Brain pericyte (primary cell): ENCODE data around the gene NMT2.

Source experiments
- DNase-seq: peaks from one replicate; pipeline ENCODE4 v3.0.0-alpha.2; 2012; ENCODE audit warnings: low read depth, low spot score

The NMT2 gene

DNA sequence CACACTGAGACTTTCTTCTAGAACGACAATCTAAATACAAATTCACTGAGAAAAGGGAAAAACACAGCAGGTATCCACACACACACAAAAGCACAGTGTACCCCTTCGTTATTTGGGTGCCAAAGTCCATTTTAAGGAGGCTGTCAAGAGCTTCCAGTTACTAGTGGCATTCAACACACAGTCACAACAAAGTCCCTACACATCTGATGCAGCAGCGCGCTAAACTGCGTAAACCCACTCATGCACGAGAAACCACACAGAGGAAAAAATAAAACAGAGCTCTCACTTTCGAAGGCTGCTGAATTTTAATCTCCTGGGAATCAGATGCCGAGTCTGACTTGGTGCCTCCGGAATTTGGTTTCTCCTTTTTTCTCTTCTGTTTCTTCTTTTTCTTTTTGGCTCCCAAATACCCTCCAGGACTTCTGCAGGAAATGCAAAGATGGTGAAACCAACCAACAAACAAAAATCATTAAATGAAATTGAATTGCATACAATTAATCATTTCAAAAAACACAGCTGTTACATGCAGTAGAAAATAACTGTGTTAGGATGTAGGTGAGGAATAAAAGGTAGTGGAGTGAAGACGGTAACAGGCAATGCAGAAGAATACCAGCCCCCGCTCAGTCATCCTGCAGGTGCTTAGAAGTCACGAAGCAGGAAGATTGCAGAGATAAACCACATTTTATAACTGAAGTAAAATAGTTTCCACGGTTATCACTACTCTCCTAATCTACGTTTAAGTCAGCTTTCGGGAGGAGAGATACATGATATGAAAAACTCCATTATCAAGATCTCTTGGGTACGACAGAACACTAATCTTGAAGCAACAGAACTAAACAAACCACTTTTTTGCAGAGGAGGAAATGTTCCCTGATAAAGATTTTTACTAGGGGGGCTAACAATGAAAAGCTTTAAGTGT, 27.1 kb downstream of the NMT2 start:
- no peak for DNase-seq

DNA sequence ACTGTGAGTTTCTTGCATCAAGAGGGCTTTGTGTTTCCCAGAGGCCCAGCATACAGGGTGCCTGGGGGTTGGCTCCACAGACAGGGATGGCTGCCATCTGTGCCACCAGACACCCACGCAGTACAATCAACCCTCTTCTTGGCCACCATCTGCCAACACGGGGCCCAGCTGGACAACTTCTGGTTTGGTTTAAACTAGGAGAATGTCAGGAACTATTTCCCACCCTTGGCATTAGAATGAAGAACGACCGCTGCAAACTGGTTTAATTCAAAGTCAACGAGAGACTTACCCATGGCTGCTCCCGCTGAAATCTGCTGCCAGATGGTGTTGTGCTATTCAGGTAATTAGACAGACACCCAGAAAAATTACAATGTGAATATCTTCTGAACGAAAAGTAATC, 27.8 kb downstream of the NMT2 start:
- DNase-seq, result no peak

DNA sequence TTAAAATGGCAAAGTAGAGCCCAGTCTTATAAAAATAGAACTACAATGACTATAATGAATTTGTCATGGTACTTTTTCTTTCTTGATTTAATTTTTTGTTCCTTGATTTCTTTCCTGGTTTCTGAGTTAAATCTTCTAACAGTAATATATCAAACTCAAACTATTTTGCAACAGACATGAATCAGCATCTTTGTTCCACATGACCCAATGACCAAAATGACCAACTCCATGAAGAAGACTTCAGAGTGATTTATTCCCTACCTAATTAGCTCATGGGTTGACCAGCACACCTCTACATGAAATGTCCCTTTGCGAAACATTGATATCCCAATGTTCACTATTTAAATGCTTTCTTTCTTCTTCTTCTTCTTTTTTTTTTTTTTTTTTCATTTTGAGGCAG, 30.9 kb downstream of the NMT2 start:
- DNase-seq, result no peak

DNA sequence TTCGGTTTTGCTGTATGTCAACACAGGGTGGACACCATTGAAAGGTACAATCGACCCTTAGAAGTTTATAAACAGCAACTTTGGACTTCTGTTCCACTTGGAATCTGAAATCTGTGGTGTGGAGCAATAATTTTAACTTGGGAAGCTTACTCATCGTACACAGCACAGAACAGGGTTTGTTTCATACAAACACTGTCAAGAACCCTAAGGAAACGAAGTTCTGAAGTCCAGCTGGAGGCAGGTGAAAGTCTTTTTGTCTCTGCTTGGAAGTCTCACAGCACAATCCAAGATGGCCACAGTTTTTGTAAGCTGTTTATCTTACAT, 31.5 kb downstream of the NMT2 start:
- no peak for DNase-seq

DNA sequence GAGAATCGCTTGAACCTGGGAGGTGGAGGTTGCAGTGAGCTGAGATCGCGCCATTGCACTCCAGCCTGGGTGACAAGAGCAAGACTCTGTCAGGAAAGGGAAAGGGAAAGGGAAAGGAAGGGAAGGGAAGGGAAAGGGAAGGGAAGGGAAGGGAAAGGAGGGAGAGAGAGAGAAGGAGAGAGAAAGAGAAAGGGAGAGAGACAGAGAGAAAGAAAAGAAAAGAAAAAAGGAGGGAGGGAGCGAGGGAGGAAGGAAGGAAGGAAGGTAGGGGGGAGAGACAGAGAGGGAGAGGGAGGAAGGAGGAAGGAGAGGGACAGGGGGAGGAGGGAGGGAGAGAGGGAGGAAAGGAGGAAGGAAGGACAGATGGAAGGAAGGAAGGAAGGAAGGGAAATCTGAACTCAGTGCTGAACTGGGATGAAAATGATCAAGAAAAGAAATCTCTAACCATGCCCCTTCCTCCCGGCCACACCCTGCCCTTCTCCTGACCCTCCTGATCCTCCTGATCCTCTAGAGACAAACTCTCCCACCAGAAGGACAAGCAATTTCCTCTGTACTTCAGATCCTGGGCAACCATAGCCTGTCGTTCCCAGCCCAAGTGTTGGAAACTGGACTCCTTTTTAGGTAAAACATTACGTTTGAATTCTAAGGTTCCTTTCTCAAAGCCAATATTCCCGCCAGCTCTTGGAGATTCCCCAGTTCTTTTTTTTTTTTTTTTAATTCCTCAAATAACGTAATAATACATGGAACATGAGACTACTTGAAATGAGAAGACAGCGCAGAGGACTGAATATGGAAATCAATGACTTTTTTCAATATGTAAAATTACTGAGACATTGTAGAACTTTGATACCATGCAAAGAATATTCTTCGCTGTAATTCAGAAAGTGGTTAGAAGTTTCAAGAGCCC, 32.1 kb downstream of the NMT2 start:
- DNase-seq, result no peak

DNA sequence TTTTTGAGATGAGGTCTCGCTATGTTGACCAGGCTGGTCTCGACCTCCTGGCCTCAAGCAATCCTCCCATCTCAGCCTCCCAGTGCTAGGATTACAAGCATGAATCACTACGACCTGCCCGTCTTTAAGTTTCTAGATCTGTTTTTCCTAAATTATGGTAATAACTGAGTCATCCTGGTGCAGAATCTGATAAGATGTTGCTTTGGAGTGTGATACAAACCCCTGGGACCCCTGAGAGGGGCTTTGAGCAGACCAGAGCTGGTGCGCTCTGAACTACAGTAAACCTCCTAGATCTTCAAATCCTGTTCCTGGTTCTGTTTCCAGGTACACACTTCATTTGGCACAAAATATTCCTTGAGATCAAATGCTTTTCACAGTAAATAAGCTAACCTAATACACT, 37.2 kb downstream of the NMT2 start:
- DNase-seq, result no peak

DNA sequence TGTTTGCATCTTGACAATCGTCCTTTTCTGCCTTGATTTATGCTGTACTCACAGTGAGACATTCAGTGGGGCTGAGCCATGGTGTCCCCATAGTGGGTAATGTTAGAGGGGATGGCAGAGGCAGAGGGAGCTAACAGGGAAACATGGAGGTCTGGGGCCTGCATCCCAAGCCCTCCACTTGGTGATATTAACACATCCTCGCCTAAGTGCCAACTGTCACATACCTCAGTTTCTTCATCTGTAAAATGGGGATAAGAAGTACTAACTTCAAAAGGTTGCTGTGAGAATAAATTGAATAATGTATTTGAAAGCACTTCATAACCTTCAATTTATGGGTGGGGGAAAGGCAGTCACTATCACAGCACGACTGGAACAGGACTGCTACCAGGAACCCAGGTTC, 43.6 kb downstream of the NMT2 start:
- DNase-seq, result no peak

DNA sequence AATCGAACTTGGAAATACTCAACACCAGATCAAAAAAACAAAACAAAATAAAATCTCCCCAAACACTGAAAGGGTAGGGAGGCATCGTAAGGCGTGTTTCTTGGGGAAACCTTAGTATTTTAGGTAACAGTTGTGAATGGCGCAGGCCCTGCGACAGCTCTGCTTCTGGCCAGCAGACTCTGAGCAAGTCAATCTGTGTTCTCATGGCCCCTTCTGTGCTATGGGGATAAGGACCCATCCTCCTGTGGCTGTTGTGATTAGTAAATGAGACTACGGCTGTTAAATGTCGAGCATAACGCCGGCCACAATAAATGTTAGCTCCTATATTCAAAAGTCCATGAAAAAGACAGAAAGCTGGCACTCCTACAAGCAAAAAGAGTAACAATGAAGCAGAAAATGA, 44.3 kb downstream of the NMT2 start:
- DNase-seq, result no peak

DNA sequence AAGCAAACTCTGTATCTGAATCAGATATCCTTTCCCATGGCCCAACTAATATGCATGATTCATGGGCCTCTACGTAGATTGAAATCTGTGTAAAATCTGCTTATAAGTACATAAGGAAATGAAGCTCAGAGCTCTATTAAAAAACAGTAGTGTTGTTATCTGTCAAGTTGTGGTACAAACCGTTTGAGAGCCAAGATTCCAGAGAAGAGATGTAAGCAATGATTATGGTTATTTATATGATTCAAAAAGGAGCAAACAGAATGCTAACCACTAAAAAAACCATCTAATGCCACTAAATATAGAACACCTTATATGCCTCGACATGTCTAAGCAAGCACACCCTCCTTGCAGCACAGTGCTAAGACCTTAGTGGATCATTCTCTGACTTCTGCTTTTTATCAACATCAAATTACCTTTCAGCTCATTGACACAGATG, 44.7 kb downstream of the NMT2 start:
- no peak for DNase-seq

DNA sequence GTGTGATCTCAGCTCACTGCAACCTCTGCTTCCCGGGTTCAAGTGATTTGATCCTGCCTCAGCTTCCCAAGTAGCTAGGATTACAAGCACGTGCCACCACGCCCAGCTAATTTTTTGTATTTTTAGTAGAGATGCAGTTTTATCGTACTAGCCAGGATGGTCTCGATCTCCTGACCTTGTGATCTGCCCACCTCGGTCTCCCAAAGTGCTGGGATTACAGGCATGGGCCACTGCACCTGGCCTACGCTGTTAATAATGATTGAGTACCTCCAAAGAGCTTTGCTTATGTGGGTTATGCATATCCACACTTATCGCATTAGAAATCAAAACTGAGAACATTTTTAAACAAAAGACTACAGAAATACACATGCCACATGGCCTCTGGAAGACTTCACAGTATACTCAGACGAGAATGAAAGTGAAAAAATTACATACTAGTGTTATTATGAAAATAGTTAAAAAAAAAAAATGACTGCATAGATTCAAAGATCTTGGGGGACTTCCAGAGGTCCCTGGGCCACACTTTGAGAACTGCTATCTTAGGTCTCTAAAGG, 45.9 kb downstream of the NMT2 start:
- DNase-seq, result no peak

DNA sequence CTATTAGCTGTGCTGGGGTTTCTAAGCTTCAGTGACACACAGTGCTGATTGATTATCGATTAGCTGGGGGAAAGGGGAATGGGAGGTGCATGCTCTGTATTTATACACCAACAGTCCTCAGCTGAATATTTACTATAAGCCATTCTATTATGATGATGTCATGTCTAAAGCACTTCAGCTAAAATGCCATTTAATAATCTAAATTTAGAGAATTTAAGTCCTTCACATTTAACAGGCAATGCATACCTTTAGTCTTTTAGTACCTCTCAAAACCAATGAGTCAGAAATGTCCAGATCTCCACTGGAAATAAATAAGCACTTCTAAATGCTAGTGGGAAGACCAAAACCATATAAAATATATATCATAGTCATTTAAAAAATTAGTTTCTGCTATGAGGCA, 46.8 kb downstream of the NMT2 start:
- no peak for DNase-seq

DNA sequence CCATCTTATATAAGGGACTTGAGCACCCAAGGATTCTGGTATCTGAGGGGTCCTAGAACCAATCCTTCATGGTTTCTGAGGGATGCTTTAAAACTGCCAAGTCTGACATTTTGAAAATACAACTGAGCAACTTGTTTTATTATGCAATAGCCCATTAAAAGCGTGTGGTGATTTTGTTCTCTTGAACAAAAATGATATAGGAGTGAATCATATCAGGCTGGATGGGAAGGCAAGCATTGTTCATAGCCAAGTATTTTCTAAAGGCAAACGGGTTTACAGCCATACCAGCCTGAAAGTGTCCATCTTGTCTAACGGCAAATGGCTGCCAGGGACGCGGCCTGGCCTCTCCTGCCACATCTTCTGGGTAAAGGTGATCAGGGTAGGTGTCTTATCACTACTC, 48.0 kb downstream of the NMT2 start:
- no peak for DNase-seq

DNA sequence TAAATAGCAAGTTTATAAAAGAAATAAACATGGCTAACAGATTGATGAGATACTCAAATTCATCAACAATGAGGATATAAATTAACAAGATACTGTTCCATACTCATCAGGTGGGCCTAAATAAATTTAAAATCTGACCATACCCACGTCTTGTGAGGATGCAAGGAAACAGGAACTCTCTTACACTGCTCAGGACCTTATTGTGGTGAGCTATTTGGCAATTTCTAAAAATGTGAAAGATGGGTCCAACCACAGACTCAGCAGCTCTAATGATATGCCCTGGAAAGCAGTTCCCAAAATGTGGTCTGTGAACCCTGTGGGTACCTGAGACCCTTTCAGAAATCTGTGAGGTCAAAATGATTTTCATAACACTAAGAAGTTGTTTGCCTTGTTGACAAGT, 49.9 kb downstream of the NMT2 start:
- DNase-seq, result no peak

DNA sequence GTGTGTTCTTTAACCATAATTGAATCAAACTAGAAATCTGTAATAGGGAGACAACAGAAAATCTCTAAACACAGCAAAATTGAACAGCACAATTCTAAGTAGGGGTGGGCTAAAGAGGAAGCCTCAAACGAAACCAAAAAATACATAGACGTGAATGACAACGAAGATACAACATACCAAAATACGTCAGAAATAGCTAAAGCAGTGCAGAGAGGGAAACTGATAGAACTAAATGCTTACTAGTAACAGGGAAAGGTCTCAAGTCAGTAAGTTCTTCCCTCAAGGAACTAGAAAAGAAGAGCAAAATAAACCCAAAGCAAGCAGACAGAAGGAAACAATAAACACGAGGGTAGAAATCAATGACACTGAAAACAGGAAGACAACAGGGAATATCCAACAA, 52.3 kb downstream of the NMT2 start:
- no peak for DNase-seq

DNA sequence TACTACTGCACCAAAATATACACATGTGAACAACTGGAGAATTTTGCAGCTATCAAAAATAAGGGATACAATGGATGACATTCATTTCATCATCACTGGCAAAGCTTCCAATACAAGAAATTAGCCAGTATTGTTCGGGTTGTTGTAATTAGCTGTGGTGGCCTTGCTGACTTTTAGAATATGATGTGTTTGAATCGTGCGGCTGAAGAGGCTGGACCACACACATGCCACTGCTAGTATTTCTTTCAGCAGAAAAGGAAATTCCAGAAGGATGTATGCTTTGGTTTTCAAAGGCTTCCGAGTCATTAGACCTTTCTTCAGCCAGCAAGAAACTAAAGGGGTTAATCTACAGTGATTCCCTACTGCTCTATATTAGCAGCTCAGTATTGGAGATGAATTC, 54.7 kb downstream of the NMT2 start:
- no peak for DNase-seq

DNA sequence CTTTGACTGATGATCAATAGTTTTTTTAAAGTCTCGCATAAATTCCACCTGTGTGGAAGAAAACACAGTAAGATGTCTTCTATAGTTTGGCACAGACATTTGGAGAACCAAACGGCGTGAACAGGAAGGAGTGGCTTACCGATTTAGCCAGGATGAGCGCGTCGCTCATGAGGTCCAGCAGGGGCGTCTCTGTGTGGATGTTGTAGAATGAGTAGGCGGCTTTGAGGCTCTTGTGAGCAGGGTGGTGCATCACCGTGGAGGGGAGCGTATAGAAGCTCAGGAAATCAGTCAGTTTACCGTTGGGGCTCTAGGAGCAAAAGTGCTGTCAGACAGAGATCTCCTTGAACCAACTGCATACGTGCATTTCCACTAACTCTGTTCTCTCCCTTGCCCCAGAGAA, 55.8 kb downstream of the NMT2 start:
- no peak for DNase-seq

DNA sequence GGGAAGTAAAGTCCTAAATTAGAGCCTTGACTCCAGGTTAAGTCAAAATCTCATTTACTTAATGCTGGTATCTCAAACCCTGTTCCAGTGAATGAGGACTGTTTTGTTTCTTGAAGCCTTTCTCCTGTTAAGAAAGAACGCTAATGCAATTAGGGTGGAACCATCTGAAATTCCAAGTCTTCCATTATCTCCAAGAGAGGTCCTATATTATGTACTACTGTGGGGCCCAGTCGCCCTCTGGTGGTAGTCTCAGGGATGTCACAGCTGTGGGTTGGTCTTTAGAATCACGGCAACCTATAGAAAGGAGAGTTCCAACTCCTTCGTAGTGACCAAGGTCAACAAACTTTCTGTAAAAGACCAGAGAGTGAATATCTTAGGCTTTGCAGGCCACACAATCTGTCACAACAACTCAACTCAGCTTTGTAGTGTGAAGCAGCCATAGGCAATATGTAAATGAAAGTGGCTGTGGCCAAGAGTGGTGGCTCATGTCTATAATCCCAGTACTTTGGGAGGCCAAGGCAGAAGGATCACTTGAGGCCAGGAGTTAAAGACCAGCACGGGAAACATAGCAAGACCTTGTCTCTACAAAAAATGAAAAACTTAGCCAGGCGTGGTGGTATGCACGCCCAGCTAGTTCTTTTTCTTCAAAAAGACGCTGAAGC, 62.0 kb downstream of the NMT2 start:
- no peak for DNase-seq

DNA sequence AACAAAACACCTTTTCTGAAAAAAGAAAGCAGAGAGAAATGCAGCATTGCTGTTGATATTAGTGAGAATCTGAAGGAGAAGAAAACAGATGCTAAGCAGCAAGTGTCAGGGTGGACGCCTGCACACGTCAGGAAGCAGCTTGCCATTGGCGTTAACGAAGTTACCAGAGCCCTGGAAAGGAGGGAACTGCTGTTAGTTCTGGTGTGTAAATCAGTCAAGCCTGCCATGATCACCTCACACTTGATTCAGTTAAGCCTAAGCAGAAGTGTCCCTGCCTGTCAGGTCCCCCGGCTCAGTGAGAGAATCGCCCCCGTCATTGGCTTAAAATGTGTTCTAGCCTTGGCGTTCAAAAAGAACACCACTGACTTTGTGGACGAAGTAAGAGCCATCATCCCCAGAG, 65.0 kb downstream of the NMT2 start:
- no peak for DNase-seq

DNA sequence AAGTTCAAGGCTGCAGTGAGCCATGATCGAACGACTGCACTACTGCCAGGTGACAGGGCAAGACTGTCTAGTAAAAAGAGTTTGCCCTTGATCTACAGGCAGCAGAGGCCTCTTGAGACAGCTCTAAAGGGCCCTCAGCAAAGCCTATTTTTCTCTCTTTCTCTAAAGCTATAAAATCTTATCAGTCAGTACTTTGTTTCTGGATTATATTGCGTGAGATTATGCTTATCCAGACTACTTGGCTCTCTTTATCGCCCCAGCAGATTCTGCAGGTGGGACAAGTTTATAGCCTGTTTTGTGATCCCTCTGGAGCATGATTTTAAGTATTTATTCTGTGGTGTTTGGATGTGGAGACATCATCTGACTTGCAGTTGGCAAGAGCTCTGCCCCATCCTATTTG, 68.6 kb downstream of the NMT2 start:
- DNase-seq, result no peak

DNA sequence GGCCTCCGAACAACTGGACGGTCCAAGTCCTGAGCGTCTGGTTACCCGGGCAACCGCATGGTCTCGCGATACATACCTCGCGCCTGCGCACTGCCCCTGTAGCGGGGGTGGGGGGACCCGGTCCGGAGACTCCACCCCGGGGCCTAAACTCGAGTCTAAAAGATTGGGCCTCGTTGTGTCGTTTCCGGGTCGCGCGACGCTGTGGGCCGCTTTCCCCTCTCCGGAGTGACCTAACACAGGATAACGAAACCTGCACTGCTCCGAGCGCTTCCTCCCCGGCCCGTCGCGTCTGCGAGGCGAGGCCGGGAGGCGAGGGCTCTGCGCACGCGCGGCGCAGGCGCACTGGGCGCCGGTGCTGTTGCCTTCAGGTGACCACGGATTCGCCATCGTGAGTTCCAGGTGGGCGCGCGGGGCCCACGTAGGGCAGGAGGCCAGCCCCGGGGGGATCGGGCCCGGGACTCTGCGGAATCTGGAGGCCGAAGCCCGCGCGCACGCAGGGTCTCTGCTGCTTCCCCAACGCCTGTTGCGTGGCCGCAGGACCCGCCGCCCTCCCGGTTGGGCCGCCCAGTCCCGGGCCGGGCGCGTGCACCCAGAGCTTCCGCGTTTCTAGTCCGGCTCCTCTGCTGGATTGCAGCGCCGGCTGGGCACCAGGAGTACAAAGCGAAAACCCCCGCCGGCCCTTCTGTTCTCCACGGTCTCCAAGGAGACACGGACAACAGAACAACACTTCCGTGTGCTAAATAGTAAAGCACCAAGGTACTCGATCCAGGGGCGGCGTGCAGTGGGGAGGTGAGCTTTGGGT, 71.3 kb downstream of the NMT2 start, which contains the start of gene RPP38:
Gene RPP38, plus strand, starts transcription at position 345 of the 802 bp plus-strand sequence. CDS start 5,960 bp downstream, outside the sequence.
- DNase-seq, result peak; percentile 86

DNA sequence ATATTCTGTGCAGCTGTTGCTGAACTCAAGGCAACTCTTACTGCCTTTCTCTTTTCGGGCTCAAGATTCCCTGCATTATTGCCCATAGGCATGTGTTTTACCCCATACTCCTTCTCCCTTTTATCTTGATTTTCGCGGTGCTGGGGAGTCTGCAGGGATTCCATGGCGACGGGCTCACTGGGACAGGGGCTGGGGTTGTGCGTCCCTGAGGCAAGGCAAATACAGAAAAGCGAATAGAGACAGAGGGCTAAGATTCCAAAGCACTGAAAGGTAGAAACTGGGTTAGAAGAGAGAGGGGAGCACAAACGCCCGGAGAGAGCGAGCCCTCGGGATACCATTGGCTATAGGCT, 71.9 kb downstream of the NMT2 start:
- no peak for DNase-seq
